Neural crest cell (in vitro differentiated cells): ENCODE data around the gene CSNK1G1. TPM values are rescaled to one million over a fixed set of nuclear protein-coding genes. Genes with fewer than 3 reads are reported as not detected.
"Not testable (repeated sequence)": the region's sequence is repeated elsewhere in the genome, so short reads cannot be mapped to it uniquely, and the experiment has no call there.

Experiments used
- DNase-seq: peaks from one replicate; pipeline ENCODE4 v3.0.0; 2021; ENCODE audit warnings: low read depth, mixed read lengths, low spot score
- H3K27ac Mint-ChIP-seq: one replicate; pipeline ENCODE4 v1.8.0; 2021; ENCODE audit warnings: mild to moderate bottlenecking, mixed read lengths; ENCODE audit not compliant: unreplicated experiment
- H3K27me3 Mint-ChIP-seq: 2 replicates; pipeline ENCODE4 v1.8.0; 2021; ENCODE audit warnings: low read depth, mild to moderate bottlenecking, mixed read lengths
- H3K36me3 Mint-ChIP-seq: 2 replicates; pipeline ENCODE4 v1.8.0; 2021; ENCODE audit warnings: low read depth, mild to moderate bottlenecking, mixed read lengths
- H3K4me1 Mint-ChIP-seq: 2 replicates; pipeline ENCODE4 v1.8.0; 2021; ENCODE audit warnings: mixed read lengths
- H3K4me3 Mint-ChIP-seq: one replicate; pipeline ENCODE4 v1.8.0; 2021; ENCODE audit warnings: mild to moderate bottlenecking, mixed read lengths
- H3K9me3 Mint-ChIP-seq: 2 replicates; pipeline ENCODE4 v1.8.0; 2021; ENCODE audit warnings: mixed read lengths
- CTCF ChIP-seq: fragments of 200-600 bp; sonication (generic); conservative IDR thresholded peaks from 2 replicates; pipeline ENCODE4 v1.5.0; 2021; ENCODE audit warnings: antibody characterized with exemption, mild to moderate bottlenecking
- total RNA-seq: library from RNA; stranded (reverse); gene quantifications from 2 replicates; pipeline ENCODE4 v1.2.1, GENCODE V29; 2021

Gene CSNK1G1
- total RNA-seq, 1 donor from 2014 or later = 15.5 TPM

- no peak overlapping the region for H3K4me3 Mint-ChIP-seq
- no peak overlapping the region for H3K27ac Mint-ChIP-seq
- H3K36me3 Mint-ChIP-seq = peaks cover 25% of the 10 kb centered on the region
- no peak for DNase-seq
- H3K4me1 Mint-ChIP-seq = no peaks in the 10 kb centered on the region
- no peak for TF ChIP-seq CTCF
- H3K9me3 Mint-ChIP-seq = peaks cover 13% of the 10 kb centered on the region
- no peaks in the 10 kb centered on the region for H3K27me3 Mint-ChIP-seq
Measured at GRCh38 chr15:64267331-64267973, 88.5 kb downstream of the CSNK1G1 start.

GRCh38 chr15:64265188-64265587, 90.8 kb downstream of the CSNK1G1 start:
- H3K27ac Mint-ChIP-seq, H3K4me3 Mint-ChIP-seq, DNase-seq, H3K27me3 Mint-ChIP-seq, H3K4me1 Mint-ChIP-seq: not testable (repeated sequence)
- Mint-ChIP-seq H3K9me3 (peaks cover 11% of the 10 kb centered on the region), H3K36me3 (peaks cover 21% of the 10 kb centered on the region)

- Mint-ChIP-seq H3K9me3 (peaks cover 11% of the 10 kb centered on the region), H3K4me1 (no peaks in the 10 kb centered on the region), H3K27ac (no peak overlapping the region), H3K36me3 (peaks cover 21% of the 10 kb centered on the region), H3K27me3 (no peaks in the 10 kb centered on the region), H3K4me3 (no peak overlapping the region)
- TF ChIP-seq CTCF = no peak
- DNase-seq = no peak
Measured at GRCh38 chr15:64264502-64264901, 91.5 kb downstream of the CSNK1G1 start.

GRCh38 chr15:64263567-64263966, 92.4 kb downstream of the CSNK1G1 start:
- Mint-ChIP-seq H3K9me3 (peaks cover 11% of the 10 kb centered on the region), H3K27ac (no peak overlapping the region), H3K36me3 (peaks cover 21% of the 10 kb centered on the region), H3K4me3 (no peak overlapping the region), H3K27me3 (no peaks in the 10 kb centered on the region), H3K4me1 (no peaks in the 10 kb centered on the region)
- no peak for DNase-seq
- no peak for TF ChIP-seq CTCF

- H3K36me3 Mint-ChIP-seq = peaks cover 3% of the 10 kb centered on the region
Measured at GRCh38 chr15:64256051-64256450, 99.9 kb downstream of the CSNK1G1 start.

More at GRCh38 chr15:64256051-64256450, 99.9 kb downstream of the CSNK1G1 start:
- no peak for DNase-seq
- Mint-ChIP-seq H3K27ac (no peak overlapping the region), H3K4me3 (no peak overlapping the region), H3K27me3 (no peaks in the 10 kb centered on the region), H3K4me1 (no peaks in the 10 kb centered on the region), H3K9me3 (no peaks in the 10 kb centered on the region)
- TF ChIP-seq CTCF = no peak
